Activated naive CD4-positive, alpha-beta T cell (primary cell): Measurements from ENCODE around the gene ARHGAP25.
A peak's percentile ranks its signal among the peaks of the same experiment; 100 is the strongest.

ENCODE experiments used
- DNase-seq, 4 experiments: peaks; one replicate each; lab custom pipeline; 2025; lab: John Stamatoyannopoulos, UW

The ARHGAP25 gene

GRCh38 chr2:68720665-68721064 lies 13.9 kb upstream of the ARHGAP25 start:
- DNase-seq: no peak

GRCh38 chr2:68721482-68722101 lies 13.0 kb upstream of the ARHGAP25 start:
- DNase-seq: peak in 1 of 4 experiments; percentile 10

- DNase-seq: no peak
These were observed 11.9 kb upstream of the ARHGAP25 start for GRCh38 chr2:68722712-68723111.

GRCh38 chr2:68723181-68723580 lies 11.4 kb upstream of the ARHGAP25 start:
- DNase-seq: no peak

GRCh38 chr2:68726100-68726499 lies 8.5 kb upstream of the ARHGAP25 start:
- no peak for DNase-seq

- peak; percentile 17 to 48 (median 37) for DNase-seq
These were observed 7.8 kb upstream of the ARHGAP25 start for GRCh38 chr2:68726608-68727367.

- DNase-seq: no peak
These were observed 6.8 kb upstream of the ARHGAP25 start for GRCh38 chr2:68727683-68728375.

GRCh38 chr2:68730828-68731227 lies 3.8 kb upstream of the ARHGAP25 start:
- no peak for DNase-seq

GRCh38 chr2:68732036-68732932 lies 2.3 kb upstream of the ARHGAP25 start:
- no peak for DNase-seq

- DNase-seq: no peak
These were observed 1.2 kb upstream of the ARHGAP25 start for GRCh38 chr2:68733365-68733764.

GRCh38 chr2:68734176-68734575 lies 435 bp upstream of the ARHGAP25 start:
- DNase-seq: no peak

GRCh38 chr2:68736086-68736485 lies 1.5 kb downstream of the ARHGAP25 start:
- DNase-seq: no peak

- DNase-seq: no peak
These were observed 3.1 kb downstream of the ARHGAP25 start for GRCh38 chr2:68737711-68738110.

- DNase-seq: no peak
These were observed 4.4 kb downstream of the ARHGAP25 start for GRCh38 chr2:68738906-68739594.

GRCh38 chr2:68739595-68740399 lies 5.2 kb downstream of the ARHGAP25 start:
- no peak for DNase-seq

GRCh38 chr2:68740400-68740914 lies 5.8 kb downstream of the ARHGAP25 start:
- DNase-seq: no peak

- DNase-seq: no peak
These were observed 6.6 kb downstream of the ARHGAP25 start for GRCh38 chr2:68741238-68741637.

- no peak for DNase-seq
These were observed 7.2 kb downstream of the ARHGAP25 start for GRCh38 chr2:68741805-68742306.

GRCh38 chr2:68742626-68743415 lies 8.2 kb downstream of the ARHGAP25 start:
- DNase-seq: no peak
